GM18858 (cell line): ENCODE measurements around the gene ADAMTS12.

Source experiments
- ATAC-seq: cut with Tn5 transposase; IDR thresholded peaks from one replicate; pipeline ENCODE4 v1.9.1; 2021; ENCODE audit not compliant: unreplicated experiment

ADAMTS12 gene

DNA sequence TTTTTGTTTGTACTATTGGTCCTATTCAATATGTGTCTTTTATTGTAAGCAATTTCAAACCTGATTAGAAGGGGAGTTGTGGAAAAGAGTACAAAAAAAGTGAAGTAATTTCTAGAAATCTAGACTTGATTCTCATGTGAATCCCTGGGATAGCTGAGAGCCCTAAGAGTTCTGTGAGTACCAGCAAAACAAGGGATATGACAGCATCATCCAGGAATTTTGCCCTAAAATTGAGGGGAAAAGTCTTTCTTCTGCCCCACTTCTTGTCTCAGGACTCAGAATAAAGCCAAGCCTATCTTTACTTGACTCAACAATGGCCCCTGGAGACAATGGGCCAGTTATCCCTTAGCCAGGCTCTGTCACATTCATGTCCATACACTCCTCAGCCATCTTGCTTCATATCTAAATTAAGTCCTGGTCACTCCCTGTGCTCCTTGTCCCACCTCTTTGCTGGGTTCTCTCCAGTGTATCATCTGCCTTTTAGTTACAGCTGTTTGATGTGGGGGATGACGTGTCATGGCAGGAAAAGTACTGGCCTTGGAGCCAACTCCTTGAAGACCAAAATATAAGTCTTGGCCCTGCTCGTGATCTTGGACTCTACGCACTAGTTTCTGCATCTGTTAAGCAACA is 81.2 kb downstream of the ADAMTS12 start:
- no peak for ATAC-seq

DNA sequence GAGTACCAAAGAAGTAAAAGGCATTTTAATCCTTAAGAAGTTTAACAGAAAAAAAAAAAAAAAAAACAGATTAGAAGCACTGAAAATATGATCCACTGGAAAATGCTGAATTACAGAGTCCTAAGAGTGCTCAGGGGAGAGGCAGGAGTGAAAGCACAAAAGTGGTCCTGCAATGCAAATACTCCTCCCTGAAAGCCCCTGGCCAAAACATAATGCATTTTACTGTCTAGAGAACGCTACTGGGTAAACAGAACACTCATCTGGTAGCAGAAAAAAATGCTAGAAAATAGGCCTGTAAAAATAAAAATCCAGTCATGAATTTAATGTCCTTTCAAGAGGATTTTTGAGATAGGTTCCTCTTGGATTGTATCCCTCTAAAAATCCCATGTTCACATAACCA is 81.9 kb downstream of the ADAMTS12 start:
- no peak for ATAC-seq

DNA sequence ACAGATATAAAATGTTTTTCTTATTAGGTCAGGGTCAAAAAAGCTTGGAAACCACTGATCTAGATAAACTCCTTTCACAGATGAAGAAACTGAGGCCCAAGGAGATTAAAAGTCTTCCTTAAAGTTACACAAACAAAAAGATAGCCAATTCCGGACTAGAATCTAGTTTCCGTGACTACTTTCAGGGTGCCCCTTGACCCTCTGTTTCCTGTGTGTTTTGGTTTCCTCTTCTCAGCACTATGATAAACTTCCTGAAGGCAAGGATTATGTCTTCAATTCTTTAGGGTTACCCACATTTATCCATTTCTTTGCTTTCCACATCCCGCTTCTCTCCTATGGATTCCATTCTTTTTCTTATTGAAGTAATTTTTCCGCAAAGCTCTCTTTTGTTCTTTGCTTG is 83.1 kb downstream of the ADAMTS12 start:
- ATAC-seq, result no peak

DNA sequence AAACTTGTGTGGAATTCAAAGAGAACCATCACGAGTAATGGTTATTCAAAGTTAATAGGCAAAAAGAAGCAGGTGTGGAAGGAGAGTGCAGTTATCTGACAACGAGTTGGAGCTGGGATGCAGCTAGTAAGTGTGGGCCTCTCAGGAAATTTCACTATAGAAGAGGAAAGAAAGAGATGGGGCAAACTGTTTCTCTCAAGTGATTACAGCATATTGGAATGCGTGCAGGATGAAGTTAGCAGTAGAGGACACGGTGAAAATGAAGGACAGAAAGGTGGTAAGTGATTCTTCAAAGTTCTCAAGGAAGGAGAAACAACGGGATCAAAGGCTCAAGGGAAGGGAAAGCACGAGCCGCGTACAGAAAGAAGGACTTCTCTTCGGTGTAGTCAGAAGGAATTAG is 84.0 kb downstream of the ADAMTS12 start:
- ATAC-seq, result no peak

DNA sequence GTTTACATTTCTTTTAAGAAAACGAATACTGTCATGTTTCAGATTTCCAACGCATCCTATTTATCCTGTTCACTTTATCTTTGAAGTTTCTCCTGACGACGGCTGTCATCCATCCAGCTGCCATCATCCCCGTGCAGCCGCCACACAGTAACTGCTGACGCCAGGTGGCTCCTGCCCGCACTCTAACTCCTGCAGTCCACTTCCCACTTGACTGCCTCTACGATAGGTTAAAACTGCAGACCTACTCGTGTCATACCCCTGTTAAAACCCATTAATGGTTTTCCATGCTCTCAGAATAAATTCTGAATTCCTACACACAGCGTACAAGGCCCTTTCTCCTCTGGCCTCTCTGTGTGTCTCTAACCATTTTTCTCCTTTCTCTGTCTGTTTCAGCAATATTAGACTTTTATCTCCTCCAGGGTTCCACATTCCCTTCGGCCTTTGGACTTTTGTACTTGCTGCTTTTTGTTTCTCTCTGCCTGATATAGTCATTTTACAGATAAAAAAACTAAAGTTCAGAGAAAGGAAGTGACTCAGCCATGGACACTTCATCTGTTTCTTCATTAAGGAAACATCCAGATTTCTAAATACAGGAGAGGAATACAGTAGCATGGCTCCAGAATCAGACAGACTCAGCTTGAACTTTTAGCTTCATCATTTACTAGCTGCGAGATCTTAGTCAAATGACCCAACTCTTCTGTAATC is 84.9 kb downstream of the ADAMTS12 start:
- ATAC-seq, result no peak

DNA sequence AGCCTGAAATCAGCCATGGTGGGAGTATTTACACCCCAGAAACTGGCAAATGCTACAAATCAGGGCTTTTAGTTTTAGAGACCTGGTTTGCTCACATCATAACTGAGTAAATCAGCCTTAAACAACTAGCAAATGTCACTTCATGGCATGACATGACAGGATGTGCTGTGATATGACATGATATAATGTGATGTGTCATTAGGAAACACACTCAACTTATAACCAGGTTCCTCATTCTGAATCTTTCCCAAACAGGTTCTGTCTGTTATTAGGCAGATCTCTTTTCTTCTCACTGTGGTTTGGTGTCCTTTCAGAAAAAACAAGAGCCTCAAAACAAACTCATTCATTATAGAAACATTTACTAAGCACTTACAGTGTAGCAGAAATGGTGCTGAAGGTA is 90.5 kb downstream of the ADAMTS12 start:
- peak; percentile 51 for ATAC-seq

DNA sequence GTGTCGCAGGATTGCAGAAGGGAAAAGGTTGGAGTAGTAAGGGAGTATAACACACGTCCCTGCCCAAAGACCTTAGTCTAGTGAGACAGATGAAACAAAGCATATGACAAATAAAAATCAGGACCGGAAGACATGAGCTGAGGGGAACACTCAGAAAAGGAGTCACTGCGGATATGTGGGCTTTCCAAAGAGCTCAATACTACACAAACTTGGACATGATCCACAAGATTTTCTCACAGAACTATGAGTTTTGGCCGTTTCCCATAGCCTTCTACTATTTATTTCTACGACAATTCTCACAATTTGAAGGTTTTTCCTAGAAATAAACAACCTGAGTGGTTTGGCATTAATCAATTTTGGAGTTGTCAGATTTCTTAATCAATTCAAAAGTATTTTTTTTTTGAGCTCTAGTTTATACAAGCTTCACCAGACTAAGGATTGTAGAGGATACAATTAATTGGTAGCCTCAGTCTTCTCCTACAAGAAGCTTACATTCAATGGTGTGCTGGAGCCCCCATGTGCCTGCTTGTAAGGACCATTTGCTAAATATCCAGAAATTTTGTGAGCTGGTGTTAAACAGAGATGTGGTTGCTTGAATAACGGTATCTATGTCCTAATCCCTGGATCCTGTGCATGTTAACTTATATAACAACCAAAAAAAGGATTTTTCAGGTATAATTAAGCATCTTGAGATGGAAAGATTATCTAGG is 91.4 kb downstream of the ADAMTS12 start:
- ATAC-seq, result no peak

DNA sequence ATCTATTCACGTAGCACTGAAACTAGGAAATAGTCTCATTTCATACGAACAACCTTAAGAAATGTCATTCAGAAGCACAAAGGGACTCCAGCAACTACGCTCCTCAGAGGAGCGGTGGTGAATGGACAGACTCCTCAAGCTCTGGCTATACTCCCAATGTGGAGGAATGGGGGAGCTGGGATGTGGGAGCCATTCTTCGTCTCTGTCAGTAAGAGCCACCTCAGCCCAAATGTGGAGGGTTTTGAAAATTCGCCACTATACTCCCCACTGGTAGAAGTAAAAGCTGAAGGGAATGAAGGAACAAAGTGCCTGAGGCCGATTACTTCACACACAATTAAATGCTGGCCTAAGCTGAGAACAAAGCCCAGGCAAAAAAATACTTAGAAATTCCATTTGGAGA is 96.3 kb downstream of the ADAMTS12 start:
- ATAC-seq, result no peak

DNA sequence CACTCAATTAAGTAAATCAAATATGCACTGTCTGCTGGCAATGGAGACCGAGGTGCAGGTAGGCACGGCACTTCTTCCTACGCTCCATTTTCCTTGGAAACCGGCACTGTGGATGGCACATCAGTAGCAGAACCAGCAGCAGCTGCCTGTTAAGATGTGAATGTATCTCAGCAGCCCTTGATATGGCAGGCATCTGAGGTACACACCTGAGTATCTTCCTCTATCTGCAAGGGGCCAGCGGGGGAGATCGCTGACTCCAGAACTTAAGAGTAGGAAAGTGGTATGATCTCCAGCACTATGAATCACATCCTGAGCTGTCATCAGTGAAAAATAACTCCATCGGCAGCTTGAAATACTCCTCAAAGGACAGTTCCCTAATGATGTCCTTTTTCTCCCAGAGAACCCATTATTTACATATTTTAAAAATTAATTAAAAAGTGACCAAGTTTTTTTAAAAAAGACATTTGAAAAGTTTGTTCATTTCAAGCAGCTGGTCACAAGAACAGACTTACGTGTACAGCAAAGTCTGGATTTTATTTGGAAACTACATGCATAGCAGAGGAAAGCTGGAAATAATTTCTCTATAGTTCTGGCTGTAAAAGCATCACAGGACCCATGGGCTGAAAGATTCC is 97.1 kb downstream of the ADAMTS12 start:
- no peak for ATAC-seq

DNA sequence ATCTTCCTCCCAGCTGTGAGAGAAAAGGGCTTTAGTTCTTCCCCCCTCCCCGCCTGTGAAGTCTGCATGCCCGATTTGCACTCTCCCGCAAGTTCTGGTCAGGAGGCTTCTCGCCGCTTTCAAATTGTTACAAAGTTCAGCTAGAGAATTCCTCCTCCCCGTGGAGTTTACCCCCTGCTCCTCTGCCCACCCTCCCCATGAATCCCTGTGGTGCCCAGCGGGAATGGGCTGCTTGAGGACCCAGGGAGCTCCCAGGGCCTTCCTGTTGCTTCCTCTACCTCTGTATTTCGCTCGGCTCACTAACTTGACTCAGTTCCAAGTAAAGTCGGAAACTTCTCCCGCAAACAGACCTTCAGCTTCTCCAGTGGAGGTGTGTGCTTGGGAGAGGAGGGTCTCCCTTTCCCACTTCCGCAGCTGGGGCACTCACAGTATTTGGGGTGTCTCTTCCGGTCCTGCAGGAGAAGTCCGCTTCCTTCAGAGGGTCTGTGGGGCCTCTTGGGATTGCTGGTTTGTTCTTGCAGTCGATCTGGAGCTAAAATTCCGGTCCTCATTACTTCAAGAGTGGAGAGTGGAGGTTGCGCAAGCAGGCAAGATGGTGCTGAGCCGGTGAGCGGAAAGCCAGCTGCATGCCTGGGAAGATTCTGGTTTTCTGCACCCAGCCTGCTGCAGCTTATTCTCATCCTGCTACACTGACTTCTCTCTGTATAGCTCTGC is 97.8 kb downstream of the ADAMTS12 start:
- ATAC-seq, result no peak

DNA sequence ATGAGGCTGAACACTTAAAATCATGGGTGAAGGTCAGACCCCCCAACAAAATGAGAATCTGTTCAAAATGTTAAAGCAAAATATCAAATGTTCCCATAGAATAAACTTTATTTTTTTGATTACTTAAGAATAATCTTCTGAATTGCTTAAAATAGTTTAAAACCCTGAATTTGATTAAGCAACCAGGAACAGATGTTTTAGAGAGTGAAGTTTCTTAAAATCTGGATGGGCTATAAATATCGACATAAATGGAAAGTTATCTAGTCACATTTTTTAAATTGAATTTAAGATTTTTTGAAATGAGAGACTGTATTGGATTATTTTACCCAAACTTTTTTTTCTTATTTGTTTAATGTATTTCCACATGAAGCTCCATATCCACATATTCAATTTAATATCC is 98.5 kb downstream of the ADAMTS12 start:
- no peak for ATAC-seq

DNA sequence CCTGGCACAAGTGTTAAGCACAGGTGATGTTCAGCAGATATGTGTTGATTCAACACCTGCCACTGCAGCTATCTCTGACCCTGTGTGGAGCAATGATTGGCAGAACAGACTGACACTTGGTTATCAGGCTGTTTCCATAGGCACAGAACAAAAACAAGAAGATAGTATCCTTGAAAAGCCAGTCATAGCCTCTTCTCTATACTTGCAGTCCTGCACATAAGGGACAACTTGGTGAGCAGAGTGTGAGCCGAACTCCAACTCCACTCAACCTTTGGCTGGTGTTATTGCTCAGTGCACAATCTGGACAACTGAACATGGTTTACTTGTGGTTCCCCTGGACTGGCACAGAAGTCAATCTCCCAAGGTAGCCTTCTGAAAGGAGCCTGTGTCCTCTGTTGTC is 99.2 kb downstream of the ADAMTS12 start:
- no peak for ATAC-seq

DNA sequence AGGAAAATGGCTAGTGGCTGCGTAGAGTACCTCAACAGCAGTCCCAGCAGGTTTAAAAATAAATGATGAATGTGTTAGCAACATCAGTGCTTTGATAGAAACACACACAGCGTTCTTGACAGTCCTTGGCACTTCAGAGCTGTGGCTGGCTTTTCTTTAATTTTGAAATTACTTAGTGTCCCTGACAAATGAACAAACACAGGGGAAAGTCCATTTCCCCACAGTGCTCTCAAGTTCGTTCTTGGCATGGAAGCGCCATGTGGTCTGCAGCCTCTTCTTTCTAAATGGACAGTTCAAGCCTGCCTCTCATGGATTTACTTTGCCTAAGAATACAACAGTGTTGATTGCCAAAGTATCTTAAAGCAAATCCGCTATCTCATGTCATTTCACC is 102.2 kb downstream of the ADAMTS12 start:
- no peak for ATAC-seq

DNA sequence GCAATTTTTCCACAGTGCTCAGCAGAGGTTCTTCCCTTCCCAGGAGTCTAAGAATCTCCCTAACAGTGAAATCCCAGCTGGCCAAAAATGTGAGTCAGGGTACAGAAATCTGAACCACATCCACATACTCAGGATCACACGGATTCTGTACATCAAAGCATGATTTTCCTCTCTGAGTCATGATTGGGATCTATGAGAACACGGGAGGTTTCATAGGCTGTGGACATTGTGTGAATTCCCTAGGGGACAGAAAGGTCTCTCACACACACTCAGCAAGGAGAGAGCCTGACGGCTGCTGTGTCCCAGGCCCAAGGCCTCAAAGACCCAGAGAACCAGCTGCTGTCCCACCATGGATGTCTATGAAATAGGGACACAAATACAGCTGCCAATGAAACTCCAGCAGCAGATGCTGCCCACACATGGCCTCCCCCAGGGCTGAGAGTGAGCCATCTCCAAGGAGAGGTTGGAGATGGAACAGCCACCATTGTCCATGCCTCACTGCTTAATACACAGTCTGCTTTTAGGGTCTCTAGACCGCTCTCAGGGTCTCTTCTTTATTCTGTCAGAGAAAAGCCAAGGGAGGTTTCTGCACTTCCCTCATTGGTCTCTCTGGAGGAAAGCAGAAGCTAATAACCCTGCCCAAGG is 102.7 kb downstream of the ADAMTS12 start:
- ATAC-seq, result no peak

DNA sequence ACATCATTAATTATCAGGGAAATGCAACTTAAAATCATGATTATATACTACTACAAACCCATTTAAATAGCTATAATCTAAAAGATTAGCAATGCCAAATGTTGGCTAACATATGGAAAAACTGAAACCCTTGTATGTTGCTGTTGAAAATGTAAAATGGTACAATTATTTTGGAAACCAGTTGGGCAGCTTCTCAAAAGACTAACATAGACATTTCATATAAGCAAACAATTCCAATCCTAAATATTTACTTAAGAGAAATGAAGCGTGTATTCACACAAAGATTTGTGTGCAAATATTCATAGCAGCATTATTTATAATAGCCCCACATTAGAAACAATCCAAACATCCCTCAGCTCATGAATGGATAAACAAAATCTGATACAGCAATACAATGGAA is 106.2 kb downstream of the ADAMTS12 start:
- ATAC-seq, result no peak

DNA sequence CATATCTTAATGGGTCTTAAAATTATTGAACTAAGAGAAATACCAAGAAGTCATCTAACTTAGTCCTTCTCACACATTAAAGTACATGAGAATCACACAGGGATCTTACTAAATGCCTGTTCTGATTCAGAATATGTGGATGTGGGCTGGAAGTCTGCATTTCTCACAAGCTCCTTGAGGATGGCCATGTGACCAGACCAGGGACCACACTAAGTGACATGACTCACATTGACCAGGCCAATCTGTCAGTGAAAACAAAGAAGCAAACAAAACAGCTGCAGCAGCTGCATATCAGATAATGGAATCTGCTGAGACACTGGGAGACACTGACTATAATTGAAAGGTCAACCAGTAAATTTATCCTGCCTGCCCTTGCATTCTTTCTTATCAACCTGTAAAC is 110.5 kb downstream of the ADAMTS12 start:
- ATAC-seq, result no peak

DNA sequence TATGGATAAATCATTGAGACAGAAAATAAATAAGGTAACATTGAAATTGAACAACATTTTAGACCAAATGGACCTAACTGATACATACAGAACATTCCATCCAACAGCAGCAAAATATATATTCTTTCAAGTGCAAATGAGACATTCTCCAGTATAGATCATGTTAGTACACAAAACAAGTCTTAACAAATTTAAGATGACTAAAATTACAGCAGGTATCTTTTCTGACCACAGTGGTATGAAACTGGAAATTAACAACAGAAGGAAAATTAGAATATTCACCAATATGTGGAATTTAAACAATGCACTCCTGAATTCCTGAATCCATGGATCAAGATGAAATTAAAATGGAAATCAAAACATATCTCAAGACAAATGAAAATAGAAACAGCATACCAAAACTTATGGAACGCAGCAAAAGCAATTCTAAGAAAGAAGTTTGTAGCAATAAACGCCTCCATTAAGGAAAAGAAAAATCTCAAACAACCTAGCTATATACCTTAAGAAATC is 115.6 kb downstream of the ADAMTS12 start:
- ATAC-seq, result no peak

DNA sequence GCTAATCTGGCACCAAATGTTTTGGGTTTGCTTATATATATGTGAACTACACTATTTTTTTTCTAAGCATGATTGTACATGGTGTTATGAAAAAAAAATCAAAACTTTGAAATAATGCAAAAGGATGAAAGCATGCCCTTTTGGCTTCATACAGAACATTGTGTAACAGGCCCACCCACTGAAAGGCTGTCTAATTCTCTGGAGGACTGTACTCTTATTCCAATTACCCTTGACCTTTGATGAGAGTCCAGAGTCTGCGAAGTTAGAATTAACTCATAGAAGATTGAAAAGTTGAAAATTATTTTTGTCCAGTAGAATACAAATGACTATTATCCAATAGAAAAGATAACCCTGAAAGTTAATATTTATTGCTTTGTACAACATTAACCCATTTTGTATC is 117.4 kb downstream of the ADAMTS12 start:
- no peak for ATAC-seq

DNA sequence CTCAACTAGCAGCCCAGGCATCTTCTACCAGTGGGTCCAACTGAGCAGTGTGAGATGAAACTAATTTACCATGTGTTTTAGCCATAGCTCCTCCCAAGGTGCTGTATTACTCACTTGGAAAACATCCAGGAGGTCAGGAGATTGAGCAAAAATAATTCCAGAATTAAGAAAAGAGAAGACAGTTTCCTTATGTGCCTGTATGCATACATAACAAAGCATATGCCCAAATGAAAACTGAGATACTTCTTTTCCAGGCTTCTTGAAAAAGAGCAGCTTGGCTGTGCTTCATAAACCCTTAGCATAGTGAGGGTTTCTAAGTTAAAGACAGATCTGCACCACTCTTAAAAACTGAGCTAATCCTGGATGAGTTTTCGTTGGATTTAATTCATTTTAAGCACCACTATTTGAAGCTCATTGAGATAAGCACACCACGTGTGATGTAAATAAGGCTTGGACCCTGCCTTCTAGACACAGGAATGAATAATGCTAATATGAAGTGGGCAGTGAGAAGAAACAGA is 119.4 kb downstream of the ADAMTS12 start:
- ATAC-seq, result no peak

DNA sequence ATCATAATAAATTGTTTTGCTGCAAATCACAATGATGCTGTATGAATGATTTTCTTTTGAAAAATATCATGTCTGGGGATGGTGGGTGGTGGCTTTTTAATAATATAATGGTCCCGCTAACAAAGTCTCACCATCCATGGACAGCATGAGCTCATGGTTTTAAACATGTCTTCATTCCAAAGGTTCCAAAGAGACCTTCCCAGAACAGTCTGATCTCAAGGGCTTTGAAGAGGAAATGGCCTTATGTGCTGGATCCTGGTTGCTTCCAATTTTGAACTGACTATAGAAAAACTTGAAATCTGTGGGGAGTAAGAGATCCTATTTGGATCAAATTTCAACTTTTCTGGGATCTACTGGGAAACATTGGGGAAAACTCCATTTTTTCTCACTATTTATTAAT is 121.8 kb downstream of the ADAMTS12 start:
- ATAC-seq, result no peak
